Kasumi-1 (cell line): Measurements from ENCODE around the gene C8A.

Experiments used
- DNase-seq, 2 experiments: peaks; one replicate each; lab custom pipeline; 2025; lab: John Stamatoyannopoulos, UW

Gene C8A

DNA sequence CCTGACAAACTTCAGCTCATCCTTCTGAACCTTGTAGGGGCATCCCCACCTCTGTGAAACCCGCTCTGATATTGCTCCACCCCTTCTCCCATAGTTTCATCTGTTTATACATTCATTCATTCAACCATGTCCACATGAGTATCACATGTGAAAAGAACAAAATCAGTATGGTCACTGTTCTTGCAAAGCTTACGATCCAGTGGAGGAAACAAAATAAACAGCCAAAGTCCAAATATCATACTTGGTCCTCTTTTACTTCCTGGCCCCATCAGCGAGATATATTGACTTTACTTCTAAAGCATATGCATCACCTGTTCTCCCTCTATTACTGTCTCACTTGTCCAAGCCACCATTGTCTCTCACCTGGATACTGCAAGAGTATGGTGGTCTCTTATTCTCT is 35.6 kb downstream of the C8A start:
- no peak for DNase-seq

DNA sequence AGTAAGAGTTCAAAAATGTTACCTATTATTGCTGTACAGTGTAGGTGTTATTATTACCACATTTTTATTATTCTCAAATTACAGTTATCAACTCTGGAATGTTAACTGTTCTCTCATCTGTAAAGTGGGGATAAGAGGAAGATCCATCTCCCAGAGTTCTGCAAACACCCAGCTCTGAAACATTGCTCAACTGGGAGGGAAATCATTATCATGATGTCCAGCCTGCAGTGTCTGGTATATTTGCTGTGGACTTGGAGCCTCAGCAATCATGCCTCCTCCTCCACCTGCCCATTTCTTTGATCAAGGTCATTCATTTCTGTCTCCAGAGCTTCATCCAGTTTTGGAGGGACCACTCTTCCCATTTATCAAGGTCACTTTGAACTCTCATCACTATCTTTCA is 39.4 kb downstream of the C8A start:
- DNase-seq, result no peak

DNA sequence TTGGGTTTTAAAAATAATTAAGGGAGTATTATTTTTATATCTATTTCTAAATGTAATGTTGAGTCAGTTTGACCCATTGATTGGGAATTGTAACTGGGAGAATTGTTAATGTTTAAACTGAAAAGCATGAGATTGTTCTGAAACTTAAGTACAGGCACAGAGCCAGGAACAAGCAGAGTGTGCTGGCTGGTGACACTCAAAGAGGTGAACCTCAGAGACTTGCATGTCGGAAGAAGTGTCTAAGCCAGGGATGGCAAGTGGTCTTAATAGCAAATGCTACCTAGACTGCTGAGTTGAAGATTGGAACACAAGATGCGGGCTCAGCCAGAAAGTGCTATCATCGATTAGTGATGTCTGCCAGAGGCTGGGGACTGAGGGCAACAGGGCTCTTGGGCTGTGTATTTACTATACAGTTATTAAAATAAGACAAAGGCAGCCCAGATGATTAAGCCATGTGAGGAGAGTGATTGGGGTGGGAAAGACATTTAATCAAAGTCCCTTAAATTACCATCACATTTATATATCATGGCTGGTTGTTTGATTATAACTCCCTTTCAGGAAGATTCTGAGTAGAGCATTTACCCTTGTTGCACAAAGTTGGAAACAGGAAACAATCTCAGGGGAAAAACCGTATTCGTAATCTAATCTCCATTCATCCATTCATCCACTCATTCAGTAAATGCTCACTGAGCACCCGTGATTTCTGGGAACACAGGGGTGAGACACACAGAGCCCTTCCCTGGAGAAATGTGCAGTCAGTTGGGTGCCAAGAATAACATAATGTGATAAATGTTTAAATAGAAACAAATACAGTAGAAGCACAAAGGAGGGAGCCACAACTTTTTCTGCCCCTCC is 42.8 kb downstream of the C8A start:
- no peak for DNase-seq

DNA sequence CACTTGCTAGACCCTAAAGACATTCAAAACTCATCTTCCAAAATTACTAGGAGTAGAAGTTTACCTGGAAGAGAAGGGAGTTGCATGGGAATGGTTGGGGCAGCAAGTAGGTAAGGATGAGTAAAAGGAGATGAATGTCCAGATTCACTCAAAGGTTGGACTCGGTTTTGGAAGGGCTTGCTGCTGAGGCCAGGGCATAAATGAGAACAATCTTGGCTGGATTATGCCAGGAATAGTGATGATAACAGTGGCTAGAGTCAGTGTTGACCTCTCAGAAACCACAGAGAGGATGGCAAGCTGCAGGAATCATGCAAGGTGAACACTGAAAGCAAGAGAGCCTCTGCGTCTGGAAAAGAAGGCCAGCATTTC is 43.4 kb downstream of the C8A start:
- DNase-seq, result no peak

DNA sequence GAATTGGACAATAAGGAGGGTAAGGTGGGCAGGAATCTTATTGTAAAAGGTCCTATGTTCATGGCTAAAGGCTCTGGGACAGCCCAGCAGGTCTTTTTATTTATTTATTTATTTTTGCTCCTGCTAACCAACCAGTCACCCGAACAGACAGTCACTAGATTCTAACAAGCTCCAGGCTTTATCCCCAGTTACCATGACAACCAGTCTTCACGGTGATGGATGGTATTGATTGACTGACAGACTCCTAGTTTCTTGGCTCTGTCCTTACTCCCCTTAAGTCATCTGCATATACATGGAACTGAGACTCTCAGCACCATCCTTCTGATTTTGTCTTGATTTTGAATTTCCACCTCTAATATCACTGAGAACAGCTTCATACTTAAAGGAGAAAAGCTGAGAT is 44.3 kb downstream of the C8A start:
- no peak for DNase-seq

DNA sequence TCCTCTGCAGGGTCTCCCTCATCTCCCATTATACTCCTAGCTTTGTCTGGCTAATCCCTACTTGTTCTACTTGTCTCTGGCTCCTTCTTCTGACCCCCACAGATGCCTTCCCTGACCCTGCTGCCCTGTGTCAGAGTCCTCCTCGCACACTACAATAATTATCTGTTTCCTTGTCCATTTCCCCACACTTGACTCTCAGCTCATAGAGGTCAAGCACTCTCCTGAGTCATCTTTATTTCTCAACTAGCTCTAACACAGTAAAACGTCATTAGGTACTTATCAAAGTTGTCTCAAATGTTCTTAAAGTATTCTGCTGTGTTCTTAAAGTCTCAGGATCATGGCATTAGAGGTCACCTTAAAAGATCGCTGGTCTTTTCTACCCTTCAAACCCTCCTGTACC is 47.1 kb downstream of the C8A start:
- no peak for DNase-seq

DNA sequence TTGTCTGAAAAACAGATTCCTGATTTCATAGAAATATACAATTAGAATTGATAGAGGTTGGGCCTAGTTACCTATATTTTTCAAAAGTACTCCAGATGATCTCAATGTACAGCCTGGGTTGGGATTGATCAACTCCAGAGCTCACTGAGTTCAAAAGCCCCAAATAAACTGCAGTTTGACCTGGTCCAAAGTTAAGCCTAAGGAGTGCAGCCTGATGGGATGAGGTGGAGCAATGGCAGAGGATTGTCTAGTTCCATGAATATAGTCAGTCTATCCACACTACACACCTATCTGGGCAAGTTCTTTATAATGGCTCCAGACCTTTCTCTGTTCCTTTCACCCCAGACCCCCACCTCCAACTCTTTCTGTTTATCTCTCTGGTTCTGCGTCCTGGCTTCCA is 49.2 kb downstream of the C8A start:
- no peak for DNase-seq

DNA sequence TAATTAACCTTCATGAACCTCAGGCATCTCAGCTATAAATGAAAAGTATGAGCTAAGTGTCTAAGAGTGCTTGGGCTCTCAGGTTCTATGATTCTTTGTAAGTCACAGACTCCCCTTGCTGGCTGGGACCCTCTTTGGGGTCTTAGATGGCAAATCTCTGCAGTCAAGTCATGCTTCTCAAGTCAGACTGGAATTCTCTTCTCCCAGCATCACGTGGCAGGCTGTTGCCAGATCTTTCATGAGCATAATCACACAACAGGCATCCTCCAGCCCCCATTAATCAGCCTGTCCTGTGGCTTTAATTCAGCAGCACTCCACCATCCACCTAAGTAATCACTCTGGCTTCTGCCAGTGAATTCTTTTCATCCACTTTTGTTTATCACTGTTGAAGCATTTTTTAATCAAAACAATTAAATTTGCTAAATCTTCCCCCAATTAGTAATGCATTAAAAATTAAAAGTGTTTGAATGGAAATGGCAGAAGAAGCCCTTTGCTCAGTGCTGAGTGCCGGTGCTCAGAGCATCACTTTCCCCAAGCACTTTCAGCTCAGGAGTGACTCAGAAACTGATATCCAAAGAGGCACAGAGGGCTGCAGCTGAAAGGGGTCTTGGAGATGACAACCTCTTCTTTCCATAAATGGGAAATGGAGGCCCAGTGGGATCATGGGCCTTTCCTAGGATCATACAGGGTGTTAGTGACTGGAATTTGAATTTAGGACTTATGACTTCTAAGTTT is 50.2 kb downstream of the C8A start:
- DNase-seq, result no peak

DNA sequence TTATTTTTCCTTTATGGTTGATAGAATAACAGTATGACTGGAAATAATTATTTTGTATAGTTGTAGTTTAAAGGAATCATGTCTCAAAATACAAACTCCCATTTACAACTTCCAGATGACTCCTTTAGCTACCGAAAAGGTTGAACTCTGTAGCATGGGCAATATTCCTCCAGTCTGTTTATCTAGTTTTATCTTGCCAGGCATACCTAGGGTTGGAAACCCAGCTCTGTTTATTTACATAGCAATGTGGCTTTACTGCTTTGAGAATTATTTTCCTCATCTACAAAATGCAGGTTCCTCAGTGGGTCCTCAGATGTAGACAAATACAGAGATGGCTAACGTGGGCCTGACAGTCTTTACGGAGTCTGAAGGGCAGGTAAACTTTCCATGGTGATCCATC is 51.1 kb downstream of the C8A start:
- DNase-seq, result no peak

DNA sequence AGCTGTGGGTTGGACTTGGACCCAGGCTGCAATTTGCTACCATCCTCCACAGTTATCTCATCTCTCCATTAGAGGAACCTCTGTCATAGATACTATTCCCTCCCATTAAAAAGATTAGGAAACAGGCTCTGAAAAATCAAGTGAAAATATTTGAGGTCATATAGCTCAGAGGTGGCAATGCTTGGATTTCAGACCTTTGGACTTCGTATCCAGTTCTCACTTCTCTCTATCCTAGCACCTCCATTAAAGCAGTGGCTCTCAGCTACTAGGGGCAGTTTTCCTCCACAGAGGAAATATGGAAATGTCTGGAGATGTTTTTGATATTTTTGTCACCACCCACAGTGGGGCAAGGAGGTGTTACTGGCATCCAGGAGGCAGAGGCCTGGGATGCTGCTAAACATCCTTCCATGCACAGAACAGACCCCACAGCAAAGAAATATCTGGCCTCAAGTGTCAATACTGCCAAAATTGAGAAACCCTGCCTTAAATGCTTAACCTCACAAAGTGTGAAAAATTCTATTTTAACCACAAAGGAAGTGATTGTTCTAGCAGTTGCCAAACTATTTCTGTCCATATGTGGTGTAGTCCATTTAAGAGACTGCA is 54.1 kb downstream of the C8A start:
- DNase-seq, result no peak

DNA sequence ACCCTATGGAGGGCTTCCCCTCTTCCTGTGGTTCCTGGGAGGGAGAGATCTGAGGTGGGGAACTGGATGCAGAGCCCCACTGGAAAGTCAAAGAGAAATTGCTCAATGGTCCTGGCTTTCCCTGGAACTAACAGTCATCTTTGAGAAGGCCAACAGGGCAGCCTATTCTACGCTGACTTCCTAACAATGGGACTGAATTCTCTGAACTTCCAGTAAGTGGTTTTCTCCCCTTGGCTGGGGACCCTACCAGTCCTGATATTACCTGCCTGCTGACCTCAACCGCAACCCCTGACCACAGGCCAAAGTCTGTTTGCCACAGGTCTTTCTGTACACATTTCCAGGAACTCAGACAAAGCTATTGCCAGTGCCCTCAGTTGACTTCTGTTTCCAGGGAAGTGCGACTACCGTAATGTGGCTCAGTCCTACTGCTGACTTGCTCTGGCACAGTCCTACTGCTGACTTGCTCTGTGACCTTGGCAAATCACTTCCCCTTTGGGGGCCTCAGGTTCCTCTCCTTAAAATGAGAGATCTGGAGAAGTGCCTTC is 55.9 kb downstream of the C8A start:
- no peak for DNase-seq

DNA sequence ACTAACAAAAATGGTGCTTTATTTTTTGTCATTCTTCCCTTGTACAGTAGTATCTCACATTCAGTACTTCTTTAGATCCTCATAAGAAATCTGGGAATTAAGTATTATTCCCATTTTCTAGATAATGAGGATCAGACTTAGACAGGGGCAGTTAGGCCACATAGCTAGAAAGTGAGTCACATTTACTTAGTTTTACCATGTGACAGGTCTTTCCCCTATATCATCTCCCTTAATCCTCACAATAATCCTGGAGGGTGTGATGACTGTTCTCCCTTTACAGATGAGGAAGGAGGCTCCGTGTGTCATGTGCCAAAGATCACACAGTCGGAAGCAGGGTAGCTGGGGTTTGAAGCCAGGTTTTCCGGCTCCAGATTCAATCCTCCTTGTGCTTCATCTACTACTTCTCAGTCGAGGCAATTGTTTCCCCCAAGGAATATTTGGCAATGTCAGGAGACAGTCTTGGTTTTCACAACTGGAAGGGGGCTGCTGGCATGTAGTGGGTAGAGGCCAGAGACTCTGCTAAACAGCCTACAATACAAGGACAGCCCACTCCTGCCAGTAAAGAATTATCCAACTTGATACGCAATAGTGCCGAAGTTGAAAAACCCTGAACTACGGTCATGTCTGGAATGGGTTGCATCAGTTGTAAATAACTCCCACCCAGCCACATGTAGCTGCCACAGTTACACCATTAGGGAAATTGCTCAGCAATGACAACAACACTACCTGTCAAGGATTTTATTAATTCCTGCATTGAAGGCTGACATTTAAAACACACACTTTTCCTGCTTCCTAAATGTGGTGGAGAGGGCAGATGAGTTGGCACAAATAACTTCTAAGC is 56.7 kb downstream of the C8A start:
- DNase-seq, result no peak

DNA sequence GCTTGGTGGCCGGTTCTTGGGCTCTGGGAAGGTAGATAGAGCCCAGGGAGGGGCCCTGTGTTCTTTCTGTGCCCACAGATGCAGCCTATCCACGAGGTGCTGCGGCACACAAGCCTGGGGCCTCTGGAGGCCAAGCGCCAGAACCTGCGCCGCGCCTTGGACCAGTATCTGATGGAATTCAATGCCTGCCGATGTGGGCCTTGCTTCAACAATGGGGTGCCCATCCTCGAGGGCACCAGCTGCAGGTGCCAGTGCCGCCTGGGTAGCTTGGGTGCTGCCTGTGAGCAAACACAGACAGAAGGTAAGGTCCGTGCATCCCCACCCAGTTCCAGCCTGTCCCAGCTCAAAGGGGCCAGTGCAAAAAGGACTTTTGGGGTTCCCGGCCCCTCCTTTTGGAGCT is 57.7 kb downstream of the C8A start:
- DNase-seq, result no peak

DNA sequence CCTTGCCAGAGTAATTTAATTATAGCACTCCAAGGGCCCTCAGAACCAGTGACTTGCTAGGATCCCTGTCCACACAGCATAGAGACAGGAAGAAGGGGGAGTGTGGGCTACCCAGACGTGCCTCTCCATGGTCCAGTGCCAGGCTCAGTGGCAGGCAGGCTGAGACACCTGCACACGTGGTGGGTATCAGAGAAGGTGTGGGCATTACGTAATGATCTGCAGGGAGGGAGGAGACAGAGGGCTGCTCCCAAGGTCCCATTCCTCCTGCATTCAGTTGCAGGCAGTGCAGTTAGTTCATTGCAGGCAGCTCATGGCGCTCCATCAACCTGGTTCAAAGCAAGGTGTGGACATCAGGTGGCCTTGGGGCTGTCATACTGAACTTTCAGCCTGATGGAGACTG is 61.4 kb downstream of the C8A start:
- no peak for DNase-seq

DNA sequence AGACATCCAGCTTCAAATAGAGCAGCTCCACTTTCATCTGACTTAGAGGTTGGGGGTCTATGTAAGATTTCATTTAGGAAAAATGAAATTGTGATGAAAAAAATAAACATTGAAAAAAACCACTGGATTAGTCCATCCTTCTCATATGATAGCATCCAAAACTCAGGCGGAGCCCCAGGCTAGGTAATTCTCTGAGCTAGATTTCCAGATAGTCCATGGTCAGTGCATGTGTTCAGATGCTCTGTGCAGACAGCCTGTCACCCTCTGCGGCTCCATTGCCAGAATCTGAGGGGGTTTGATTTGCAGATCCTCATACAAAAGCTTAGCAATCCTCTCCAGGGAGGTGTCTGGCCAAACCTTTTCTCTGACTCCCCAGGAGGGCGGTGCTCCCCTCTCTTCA is 62.0 kb downstream of the C8A start:
- no peak for DNase-seq

DNA sequence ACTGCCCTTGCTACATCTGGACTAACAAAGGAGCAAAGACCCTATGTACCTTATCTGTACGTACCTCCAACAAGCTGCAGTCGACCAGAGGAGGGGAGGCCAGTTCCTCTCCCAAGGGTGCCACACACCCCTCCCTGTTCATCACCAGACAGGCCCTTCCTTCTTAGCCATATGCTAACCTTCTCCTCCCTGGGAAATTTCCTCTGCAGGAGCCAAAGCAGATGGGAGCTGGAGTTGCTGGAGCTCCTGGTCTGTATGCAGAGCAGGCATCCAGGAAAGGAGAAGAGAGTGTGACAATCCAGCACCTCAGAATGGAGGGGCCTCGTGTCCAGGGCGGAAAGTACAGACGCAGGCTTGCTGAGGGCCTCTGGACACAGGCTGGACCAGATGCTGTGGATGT is 62.8 kb downstream of the C8A start:
- no peak for DNase-seq

DNA sequence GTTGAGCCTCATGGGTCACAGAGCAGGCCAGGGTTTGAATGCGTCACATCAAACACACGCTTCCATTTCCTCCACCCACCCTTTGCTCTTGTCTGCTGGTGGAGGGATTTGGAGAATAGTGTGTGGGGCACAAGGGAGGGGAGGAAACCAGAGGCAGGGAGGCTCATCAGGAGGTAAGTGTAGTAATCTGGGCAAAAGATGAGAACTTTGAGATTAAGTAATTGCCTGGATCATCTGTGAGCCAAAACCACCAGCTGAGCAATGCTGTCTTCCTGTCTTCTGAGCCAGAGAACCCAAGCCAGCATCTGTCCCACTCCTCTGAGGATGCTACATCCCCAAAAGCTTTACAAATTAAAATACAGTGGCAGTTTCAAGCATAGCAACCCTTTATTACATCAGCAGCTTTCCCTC is 66.0 kb downstream of the C8A start:
- DNase-seq, result no peak

DNA sequence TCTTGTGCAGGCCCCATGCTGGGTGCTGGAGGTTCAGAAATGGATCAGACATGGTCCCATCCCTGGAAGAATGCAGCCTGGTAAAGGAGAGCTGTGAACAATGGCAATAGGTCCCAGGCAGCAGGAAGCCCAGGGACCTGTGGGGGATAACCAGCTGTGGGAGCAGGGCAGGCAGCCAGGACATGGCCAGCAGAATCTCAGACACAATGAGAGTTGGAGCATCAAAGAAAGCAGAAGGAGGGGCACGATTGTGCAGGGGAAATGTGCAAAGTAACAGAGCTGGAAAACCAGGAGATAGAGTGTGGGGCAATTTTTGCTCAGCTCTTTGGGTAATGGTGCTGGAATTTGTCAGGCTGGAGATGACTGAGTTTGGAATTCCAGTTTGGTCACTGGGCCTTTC is 66.9 kb downstream of the C8A start:
- DNase-seq, result no peak

DNA sequence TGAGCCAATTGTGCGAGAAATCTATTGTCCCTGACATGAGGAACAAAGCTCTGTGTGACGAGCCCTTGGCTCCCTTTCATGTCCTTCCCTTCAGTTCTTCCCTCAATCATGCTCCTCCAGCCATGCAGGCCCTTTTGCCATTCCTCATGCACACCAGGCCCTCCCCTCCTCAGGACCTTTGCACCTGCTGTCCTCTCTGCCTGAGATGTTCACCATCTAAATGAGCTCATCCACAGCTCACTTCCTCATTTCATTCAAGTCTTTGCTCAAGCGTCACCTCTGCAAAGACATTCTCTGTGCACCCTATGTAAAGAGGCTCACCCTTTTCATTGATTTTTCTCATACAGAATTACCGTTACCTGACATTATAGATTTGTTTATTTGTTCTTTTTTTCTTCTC is 67.5 kb downstream of the C8A start:
- no peak for DNase-seq

DNA sequence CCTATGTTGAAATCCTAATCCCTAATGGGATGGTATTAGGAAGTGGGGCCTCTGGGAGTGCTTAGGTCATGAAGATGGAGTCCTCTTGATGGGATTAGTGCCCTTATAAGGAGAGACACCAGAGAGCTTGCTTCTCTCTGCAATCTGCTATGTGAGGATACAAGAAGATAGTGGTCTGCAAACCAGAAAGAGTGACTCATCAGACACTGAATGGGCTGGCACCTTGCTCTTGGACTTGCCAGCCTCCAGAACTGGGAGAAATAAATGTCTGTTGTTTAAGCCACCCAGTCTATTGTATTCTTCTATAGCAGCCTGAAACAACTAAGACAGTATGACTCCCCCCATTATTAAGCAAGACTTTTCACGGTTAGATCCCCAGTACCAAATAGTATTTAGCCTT is 67.9 kb downstream of the C8A start:
- no peak for DNase-seq

DNA sequence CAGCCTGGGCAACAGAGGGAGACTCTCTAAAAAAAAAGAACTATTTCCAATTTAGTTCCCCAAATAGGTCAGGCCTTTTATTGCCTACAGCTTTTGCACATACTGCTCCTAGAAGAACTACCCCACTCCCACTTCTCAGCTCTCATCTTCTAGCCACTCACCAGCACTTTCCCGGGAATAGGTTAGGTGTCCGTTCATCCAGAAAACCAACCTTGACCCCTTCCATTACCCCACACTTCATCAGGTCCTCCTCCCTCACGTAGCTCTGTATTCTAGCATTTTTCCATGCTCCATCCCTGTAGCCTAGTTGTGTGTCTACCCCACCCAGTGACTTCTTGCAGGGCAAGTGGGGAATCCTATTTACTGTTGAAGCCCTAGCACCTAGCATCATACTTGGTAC is 68.6 kb downstream of the C8A start:
- DNase-seq, result no peak

DNA sequence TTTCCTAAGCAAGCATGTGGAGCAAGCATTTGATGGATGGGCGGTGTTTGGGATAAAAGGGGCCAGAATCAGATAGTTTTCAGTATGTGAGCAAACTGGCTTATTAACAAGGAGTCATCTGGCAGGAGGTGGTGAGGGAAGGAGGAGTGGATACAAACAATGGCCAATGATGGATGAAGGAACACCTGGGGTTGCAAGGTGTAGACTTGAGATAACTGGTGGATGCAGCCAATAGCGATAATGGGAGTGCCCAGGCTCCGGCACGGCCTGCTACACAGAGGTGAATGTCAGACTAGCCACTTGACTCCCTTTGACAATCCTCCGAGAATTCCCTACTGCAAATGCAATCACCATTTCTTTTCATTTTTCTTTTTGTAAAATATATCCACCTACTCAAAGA is 69.5 kb downstream of the C8A start:
- no peak for DNase-seq
